Colonic mucosa (tissue), 4 donors: Measurements from ENCODE around the gene B4GALNT3. TPM values are rescaled to one million over a fixed set of nuclear protein-coding genes. Genes with fewer than 3 reads are reported as not detected.

Experiments
- DNase-seq: peaks from one replicate; pipeline ENCODE4 v3.0.0-alpha.2; 2020
- H3K27ac ChIP-seq: fragments of 200-600 bp; one replicate; pipeline ENCODE4 v1.8.0; 2021
- H3K27me3 ChIP-seq: fragments of 200-600 bp; one replicate; pipeline ENCODE4 v1.8.0; 2021
- H3K36me3 ChIP-seq: fragments of 200-600 bp; one replicate; pipeline ENCODE4 v1.8.0; 2021
- H3K4me1 ChIP-seq: fragments of 200-600 bp; one replicate; pipeline ENCODE4 v1.8.0; 2021; ENCODE audit warnings: mild to moderate bottlenecking
- H3K4me3 ChIP-seq: fragments of 200-600 bp; one replicate; pipeline ENCODE4 v1.8.0; 2021
- H3K9ac ChIP-seq, 2 donors: one replicate each; pipeline ENCODE4 v1.7.0; 2013; ENCODE audit warnings: control low read depth in 2 of 2, low read depth in 2 of 2, low read length in 2 of 2
- H3K9me3 ChIP-seq: fragments of 200-600 bp; one replicate; pipeline ENCODE4 v1.8.0; 2021
- CTCF ChIP-seq: fragments of 200-600 bp; IDR thresholded peaks from one replicate; pipeline ENCODE4 v1.8.0; 2022; ENCODE audit warnings: antibody characterized with exemption, mild to moderate bottlenecking
- intact Hi-C: fragments of 100-400 bp; cut with DNase I; formaldehyde crosslinking; loops from one replicate; pipeline ENCODE4 v1.14.1; 2022
- total RNA-seq, 2 donors: library from RNA; stranded (reverse); fragmentation: NEBNext Ultra II Directional in 1 of 2; extraction: Animal tissue kit (Norgen Biotek cat#: 25700) in 1 of 2; gene quantifications; one replicate each; pipeline ENCODE4 v1.2.1, GENCODE V29; 2021
- donor health status: healthy.
- donor health status: DM: no; HTN: no; CAD: no.
- donor health status: DM: no; HTN: no; CAD: no.

The B4GALNT3 gene
- total RNA-seq, 2 donors from 2014 or later = 73.7 to 84.0 TPM

- H3K27ac ChIP-seq = no peak overlapping the region
- H3K4me3 ChIP-seq = no peak overlapping the region
- no peaks in the 10 kb centered on the region for H3K36me3 ChIP-seq
- no peaks in the 10 kb centered on the region for H3K4me1 ChIP-seq
- no peak for TF ChIP-seq CTCF
- no peak overlapping the region for H3K9ac ChIP-seq
- DNase-seq = no peak
- no peaks in the 10 kb centered on the region for H3K9me3 ChIP-seq
- intact Hi-C loops = no loop called here
- H3K27me3 ChIP-seq = no peaks in the 10 kb centered on the region
Observed at GRCh38 chr12:578748-579419, 119.1 kb downstream of the B4GALNT3 start.

- no peaks in the 10 kb centered on the region for H3K4me1 ChIP-seq
Observed at GRCh38 chr12:579420-580110, 119.8 kb downstream of the B4GALNT3 start.

GRCh38 chr12:580813-581212 is 121.1 kb downstream of the B4GALNT3 start:
- H3K4me3 ChIP-seq = no peak overlapping the region
- no peak overlapping the region for H3K9ac ChIP-seq
- no peak for DNase-seq
- intact Hi-C loops = no loop called here
- TF ChIP-seq CTCF = no peak
- no peaks in the 10 kb centered on the region for H3K36me3 ChIP-seq
- H3K27me3 ChIP-seq = no peaks in the 10 kb centered on the region
- H3K27ac ChIP-seq = no peak overlapping the region
- no peaks in the 10 kb centered on the region for H3K4me1 ChIP-seq
- no peaks in the 10 kb centered on the region for H3K9me3 ChIP-seq

More at GRCh38 chr12:579420-580110, 119.8 kb downstream of the B4GALNT3 start:
- H3K27ac ChIP-seq = no peak overlapping the region
- intact Hi-C loops = no loop called here
- H3K4me3 ChIP-seq = no peak overlapping the region
- DNase-seq = no peak
- no peaks in the 10 kb centered on the region for H3K9me3 ChIP-seq
- no peak for TF ChIP-seq CTCF
- H3K9ac ChIP-seq = no peak overlapping the region
- no peaks in the 10 kb centered on the region for H3K27me3 ChIP-seq
- no peaks in the 10 kb centered on the region for H3K36me3 ChIP-seq

DNA sequence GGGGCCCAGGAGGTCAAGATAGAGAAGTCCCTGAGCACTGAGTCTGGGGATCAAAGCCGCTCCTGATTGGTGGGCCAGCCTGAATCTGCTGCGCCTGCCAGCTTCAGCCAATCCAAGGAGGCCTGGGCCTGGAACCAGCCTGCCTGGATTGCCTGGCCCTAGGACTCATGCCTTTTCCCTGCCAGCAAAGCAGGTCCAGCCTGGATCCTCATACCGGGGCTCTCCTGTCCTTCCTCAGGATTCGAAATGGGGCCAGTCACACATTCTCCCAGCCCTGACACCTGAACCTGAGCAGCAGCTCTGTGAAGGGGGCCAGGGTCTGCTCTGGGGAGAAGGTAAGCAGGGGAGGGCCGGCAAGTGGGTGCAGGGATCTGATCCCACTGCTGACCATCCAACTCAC is 121.6 kb downstream of the B4GALNT3 start:
- Histone ChIP-seq H3K9me3 (no peaks in the 10 kb centered on the region), H3K27me3 (no peaks in the 10 kb centered on the region), H3K36me3 (no peaks in the 10 kb centered on the region), H3K4me3 (no peak overlapping the region), H3K27ac (no peak overlapping the region), H3K4me1 (no peaks in the 10 kb centered on the region), H3K9ac (no peak overlapping the region)
- no peak for TF ChIP-seq CTCF
- intact Hi-C loops = no loop called here
- DNase-seq = no peak

DNA sequence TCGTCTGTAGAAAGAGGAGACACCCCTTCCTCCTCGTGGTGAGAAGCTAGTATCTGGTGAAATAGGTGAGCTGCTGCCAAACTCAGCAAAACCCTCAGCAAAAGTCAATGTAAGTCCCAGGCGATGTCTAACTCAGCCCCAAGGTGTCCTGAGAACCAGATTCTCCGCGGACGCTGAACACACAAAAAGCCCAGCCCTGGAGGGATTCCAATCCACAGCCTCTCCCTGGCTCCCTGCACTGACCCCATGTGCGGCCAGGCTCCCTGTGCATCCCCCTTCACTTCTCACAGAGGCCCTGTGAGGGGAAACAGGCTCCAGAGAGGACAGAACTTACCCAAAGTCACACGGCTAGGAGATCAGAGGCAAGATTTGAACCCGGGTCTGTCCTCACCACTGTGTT is 122.0 kb downstream of the B4GALNT3 start:
- Histone ChIP-seq H3K27ac (no peak overlapping the region), H3K9me3 (no peaks in the 10 kb centered on the region), H3K4me1 (no peaks in the 10 kb centered on the region), H3K36me3 (no peaks in the 10 kb centered on the region), H3K4me3 (no peak overlapping the region), H3K9ac (no peak overlapping the region), H3K27me3 (no peaks in the 10 kb centered on the region)
- intact Hi-C loops = no loop called here
- TF ChIP-seq CTCF = no peak
- DNase-seq = no peak
